CD4-positive, alpha-beta T cell treated with Interleukin-12 subunit alpha and Interleukin-12 subunit beta, for 1 hour (primary cell): Measurements from ENCODE around the gene FBXL7.

Experiments used
- DNase-seq: peaks from one replicate; pipeline ENCODE4 v3.0.0-alpha.2; 2020

FBXL7 gene

GRCh38 chr5:15506146-15506545 lies 6.2 kb downstream of the FBXL7 start:
- no peak for DNase-seq

DNA sequence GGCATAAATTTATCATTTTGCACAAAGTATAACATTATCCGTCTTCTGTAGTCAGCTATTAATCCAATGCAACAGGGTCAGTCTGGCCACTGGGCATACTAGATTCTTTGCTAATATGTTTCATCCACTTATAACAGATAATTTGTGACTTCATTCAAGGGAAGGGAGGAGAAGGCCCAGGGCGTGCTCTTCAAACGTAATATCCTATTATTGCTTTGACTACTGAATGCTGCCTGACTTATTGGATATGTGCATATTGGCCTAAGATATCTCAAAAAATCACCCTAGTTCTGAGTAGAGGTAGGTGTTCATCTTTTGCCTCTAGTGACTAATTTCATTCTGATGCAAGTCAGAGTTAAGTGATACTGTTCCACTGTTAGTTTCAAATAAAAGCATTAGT lies 6.9 kb downstream of the FBXL7 start:
- DNase-seq = no peak

GRCh38 chr5:15510092-15510491 lies 10.1 kb downstream of the FBXL7 start:
- no peak for DNase-seq

DNA sequence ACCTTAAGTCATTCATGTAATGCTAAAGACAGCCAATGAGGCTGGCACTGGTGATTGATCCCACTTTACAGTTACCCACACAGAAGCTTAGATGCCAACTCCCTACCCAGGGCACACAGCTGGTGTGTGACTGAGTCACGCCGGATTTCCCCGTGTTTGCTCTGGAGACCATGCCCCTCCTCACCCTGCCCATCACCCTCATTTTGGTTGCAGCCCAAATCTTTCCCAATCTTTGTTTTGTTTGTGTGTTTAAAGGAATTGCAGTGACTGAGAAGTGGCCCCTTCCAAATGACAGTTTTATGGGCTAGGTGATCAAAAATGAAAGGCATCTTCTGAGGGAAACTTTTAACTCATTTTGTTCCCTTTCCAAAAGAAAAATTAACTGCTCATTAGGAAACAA lies 10.9 kb downstream of the FBXL7 start:
- DNase-seq = no peak

GRCh38 chr5:15513431-15513830 lies 13.5 kb downstream of the FBXL7 start:
- no peak for DNase-seq

- DNase-seq = no peak
Measured at GRCh38 chr5:15513911-15514310, 13.9 kb downstream of the FBXL7 start.

DNA sequence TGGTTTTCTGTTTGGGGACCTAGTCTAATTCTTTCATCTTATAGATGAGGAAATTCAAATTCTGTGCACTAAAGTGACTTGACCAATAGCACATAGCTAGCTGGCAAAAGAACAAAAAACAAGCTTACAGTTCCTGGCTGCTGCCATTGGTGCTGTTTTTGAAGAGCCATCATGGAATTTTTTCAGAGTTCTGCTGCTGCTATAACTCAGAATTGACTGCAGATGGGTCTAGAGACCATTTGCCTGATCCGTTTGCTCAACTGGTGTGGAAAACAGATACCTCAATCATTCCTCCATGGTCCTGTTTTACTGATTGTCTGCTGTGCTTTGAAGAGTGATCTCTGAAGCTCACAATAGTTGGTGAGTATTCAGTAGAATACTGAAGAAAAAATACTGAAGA lies 15.2 kb downstream of the FBXL7 start:
- DNase-seq = no peak

- DNase-seq = no peak
Measured at GRCh38 chr5:15516486-15516885, 16.5 kb downstream of the FBXL7 start.

DNA sequence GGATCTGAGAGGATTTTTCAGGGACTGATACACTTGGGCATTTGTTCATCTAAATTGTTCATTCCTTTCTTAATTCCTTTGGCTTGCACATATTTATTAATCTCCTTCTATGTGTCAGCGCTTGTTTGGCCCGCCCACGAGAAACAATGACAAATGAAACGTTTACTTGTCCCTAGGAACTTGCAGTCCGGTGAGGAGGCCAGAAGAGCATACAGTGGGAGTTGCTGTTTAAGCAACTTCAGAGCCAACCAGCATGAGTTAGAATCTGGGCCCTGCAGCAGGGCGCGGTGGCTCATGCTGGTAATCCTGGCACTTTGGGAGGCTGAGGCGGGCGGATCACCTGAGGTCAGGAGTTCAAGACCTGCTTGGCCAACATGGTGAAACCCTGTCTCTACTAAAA lies 18.8 kb downstream of the FBXL7 start:
- DNase-seq = no peak

DNA sequence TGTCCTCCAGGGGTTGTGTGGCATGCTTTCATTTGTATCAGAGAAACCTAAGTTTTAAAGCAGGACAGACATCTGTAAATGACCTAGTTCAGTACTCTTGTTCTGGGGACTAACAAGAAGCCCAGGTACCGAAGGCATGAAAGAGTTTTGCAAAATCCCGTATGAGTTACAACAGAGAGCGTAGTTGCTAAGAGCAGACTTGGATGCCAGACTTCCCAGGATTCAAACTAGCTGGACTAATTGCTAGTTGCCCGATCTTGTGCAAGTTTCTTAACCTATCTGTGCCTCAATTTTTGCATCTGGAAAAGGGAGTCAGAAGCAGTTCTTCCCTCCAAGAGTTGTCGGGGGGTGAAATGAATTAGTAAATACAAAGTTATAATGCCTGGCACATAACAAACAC lies 20.9 kb downstream of the FBXL7 start:
- DNase-seq = no peak

- no peak for DNase-seq
Measured at GRCh38 chr5:15521381-15522186, 21.6 kb downstream of the FBXL7 start.

GRCh38 chr5:15522187-15522520 lies 22.2 kb downstream of the FBXL7 start:
- DNase-seq = no peak

- no peak for DNase-seq
Measured at GRCh38 chr5:15524712-15525111, 24.7 kb downstream of the FBXL7 start.

DNA sequence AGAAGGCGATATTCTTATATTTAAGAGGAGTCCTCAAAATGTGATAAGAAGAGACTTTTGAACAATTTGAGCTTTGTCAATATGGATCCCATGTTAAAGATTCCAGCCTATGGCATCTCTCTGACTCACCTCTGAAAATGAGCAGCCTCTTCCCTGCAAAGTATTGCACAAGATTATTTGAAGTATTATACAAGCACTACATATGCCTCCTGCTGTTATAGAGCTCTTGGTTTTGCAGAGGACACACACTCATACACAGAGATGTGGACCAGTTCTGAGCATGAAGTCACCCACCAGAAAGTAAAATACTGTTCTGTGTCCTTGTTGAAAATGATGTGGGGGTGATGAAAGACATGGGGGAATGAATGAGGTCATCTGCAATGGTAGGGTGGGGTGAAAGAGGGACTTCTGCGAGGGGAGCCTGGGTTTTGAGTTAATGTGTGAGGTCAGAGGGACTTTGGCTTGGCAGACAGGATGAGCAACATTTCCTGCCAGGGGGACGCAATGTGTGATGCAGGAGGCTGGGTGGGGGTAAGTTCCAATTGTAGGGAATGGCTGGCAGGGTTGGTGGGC lies 25.8 kb downstream of the FBXL7 start:
- DNase-seq = no peak

GRCh38 chr5:15526413-15526812 lies 26.4 kb downstream of the FBXL7 start:
- no peak for DNase-seq

- no peak for DNase-seq
Measured at GRCh38 chr5:15528476-15528875, 28.5 kb downstream of the FBXL7 start.

GRCh38 chr5:15529013-15529412 lies 29.0 kb downstream of the FBXL7 start:
- no peak for DNase-seq

- DNase-seq = no peak
Measured at GRCh38 chr5:15529821-15530220, 29.8 kb downstream of the FBXL7 start.

DNA sequence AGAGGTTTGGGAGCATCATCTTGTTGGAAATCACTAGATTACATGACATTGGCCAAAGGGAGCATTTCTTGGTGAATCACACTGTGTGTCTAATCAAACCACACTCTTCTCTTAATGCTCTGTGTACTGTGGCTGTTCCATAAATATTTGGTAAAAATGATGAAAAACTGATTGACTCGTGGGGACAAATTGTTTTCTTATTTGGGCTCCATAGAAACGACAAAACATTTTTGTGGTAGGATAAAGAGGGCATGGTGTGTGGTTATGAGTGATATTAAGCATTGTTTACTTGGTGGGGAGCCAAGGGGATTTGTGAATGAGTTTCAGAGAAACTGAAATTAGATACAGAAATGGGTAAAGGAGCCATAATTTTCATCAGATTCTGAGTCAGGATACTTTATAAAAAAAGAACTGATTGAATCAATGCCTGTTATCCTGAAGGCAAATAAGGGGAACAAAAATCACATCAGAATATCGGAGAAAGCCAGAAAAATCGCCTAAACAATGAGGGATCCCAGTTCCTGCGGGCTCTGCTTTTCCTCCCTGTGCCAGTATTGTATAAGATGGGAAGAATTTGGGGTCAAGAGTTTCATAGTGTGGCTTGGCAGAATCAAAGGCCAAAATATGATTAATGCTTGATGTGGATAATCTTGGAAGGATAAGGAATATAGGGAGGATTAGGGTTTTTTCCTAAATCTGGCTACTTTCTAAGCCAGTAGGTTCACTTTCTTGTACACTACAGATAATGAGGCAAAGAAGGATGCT lies 33.3 kb downstream of the FBXL7 start:
- DNase-seq = no peak

DNA sequence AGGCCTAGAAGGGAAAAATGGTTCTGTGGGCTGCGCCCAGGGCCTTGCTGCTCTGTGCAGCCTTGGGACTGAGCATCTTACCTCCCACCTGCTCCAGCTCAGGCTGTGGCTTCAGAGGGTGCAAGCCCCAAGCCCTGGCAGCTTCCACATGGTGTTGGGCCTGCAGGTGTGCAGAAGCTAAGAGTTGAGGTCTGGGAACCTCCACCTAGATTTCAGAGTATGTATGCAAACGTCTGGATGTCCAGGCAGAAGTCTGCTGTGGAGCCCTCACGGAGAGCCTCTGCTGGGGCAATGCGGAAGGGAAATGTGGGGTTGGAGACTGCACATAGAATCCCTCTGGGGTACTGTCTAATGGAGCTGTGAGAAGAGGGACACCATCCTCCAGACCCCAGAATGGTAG lies 36.0 kb downstream of the FBXL7 start:
- DNase-seq = no peak

DNA sequence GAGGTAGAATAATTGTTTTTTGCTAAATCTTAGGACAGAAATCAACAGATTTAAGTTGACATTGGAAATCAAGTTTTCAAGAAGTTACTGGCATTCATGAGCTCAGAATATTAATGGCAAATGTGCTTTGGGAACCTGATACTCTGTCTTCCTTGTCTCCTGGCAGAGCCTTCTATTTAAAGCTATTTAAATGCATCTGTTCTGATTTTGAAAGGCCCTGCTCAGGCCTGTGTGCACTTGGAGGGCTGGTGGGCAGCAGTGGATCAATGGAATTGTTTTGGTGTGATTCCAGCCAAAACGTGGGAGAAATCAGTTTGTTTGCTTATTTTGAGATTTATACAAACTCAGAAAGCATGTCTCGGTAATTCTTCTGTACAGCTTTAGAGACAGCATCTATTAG lies 38.5 kb downstream of the FBXL7 start:
- no peak for DNase-seq

DNA sequence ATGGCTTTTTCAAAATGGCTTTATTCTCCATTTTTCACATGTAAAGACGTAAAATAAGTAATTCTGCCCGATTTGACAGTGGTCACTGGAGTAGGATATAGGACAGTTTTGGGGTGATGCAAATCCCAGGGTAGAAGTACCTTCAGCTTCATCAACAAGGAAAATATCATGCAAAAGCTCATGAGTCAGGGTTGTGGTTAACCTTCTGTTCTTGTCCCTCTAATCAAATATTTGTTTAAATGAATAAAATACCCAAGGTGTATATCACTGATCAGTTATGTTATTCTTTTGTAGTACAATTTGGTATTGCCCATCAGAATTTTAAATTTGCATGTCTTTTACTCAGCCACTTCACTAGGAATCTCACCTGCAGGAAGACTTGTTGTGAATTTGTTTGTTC lies 40.0 kb downstream of the FBXL7 start:
- DNase-seq = no peak

GRCh38 chr5:15544039-15544438 lies 44.1 kb downstream of the FBXL7 start:
- no peak for DNase-seq

GRCh38 chr5:15545082-15545481 lies 45.1 kb downstream of the FBXL7 start:
- DNase-seq = no peak
